Measurements from ENCODE around the gene NLRP7. TPM values are rescaled to one million over a fixed set of nuclear protein-coding genes. Genes with fewer than 3 reads are reported as not detected.
"Not testable (repeated sequence)": the region's sequence is repeated elsewhere in the genome, so short reads cannot be mapped to it uniquely, and the experiment has no call there.

Gene NLRP7
- total RNA-seq, 4 donors from 2014 or later, result not detected

GRCh38 chr19:54959840-54960239, 12.5 kb upstream of the NLRP7 start:
- intact Hi-C loops (cut with DNase I; ENCODE audit: low total_unique reads), result no loop called here
- no peak overlapping the region for H3K4me3 ChIP-seq (ENCODE audit: low read depth, poor library complexity, severe bottlenecking)
- no peak for DNase-seq (ENCODE audit: low spot score in 2 of 2)
- WGBS, 2 donors, result 74 to 76% methylated on average over 8 of the region's 8 CpGs
- TF ChIP-seq POLR2A (IDR thresholded peaks at IDR 0.05) (no peak), CTCF (IDR thresholded peaks at IDR 0.05) (no peak)

GRCh38 chr19:54955376-54955775, 8.0 kb upstream of the NLRP7 start:
- H3K4me3 ChIP-seq (ENCODE audit: low read depth, poor library complexity, severe bottlenecking), result no peak overlapping the region
- intact Hi-C loops (cut with DNase I; ENCODE audit: low total_unique reads), result no loop called here
- 83 to 86% methylated on average over 11 of the region's 11 CpGs for WGBS, 2 donors
- TF ChIP-seq POLR2A (IDR thresholded peaks at IDR 0.05), result no peak
- TF ChIP-seq CTCF (IDR thresholded peaks at IDR 0.05), result no peak
- DNase-seq (ENCODE audit: low spot score in 2 of 2), result no peak

- DNase-seq (ENCODE audit: low spot score in 2 of 2); H3K4me3 ChIP-seq (ENCODE audit: low read depth, poor library complexity, severe bottlenecking); intact Hi-C loops (cut with DNase I; ENCODE audit: low total_unique reads): not testable (repeated sequence)
- WGBS, 2 donors, result 80 to 85% methylated on average over 10 of the region's 10 CpGs
Observed at GRCh38 chr19:54953345-54953713, 6.0 kb upstream of the NLRP7 start.

- 82 to 87% methylated on average over 23 of the region's 23 CpGs for WGBS, 2 donors
- no peak overlapping the region for H3K4me3 ChIP-seq (ENCODE audit: low read depth, poor library complexity, severe bottlenecking)
- no peak for DNase-seq (ENCODE audit: low spot score in 2 of 2)
- TF ChIP-seq POLR2A (IDR thresholded peaks at IDR 0.05) (no peak), CTCF (IDR thresholded peaks at IDR 0.05) (no peak)
- intact Hi-C loops (cut with DNase I; ENCODE audit: low total_unique reads), result no loop called here
Observed at GRCh38 chr19:54952591-54953344, 5.4 kb upstream of the NLRP7 start.

GRCh38 chr19:54950580-54950979, 3.2 kb upstream of the NLRP7 start:
- DNase-seq (ENCODE audit: low spot score in 2 of 2); H3K4me3 ChIP-seq (ENCODE audit: low read depth, poor library complexity, severe bottlenecking); intact Hi-C loops (cut with DNase I; ENCODE audit: low total_unique reads): not testable (repeated sequence)
- WGBS, 2 donors, result 60 to 62% methylated on average over 10 of the region's 10 CpGs

GRCh38 chr19:54949412-54949811, 2.1 kb upstream of the NLRP7 start:
- no peak overlapping the region for H3K4me3 ChIP-seq (ENCODE audit: low read depth, poor library complexity, severe bottlenecking)
- WGBS, 2 donors, result 44 to 52% methylated on average over 2 of the region's 2 CpGs
- no peak for DNase-seq (ENCODE audit: low spot score in 2 of 2)
- intact Hi-C loops (cut with DNase I; ENCODE audit: low total_unique reads), result no loop called here
- TF ChIP-seq POLR2A (IDR thresholded peaks at IDR 0.05), result no peak
- TF ChIP-seq CTCF (IDR thresholded peaks at IDR 0.05), result no peak

- 37 to 42% methylated on average over 11 of the region's 11 CpGs for WGBS, 2 donors
- DNase-seq (ENCODE audit: low spot score in 2 of 2); H3K4me3 ChIP-seq (ENCODE audit: low read depth, poor library complexity, severe bottlenecking); intact Hi-C loops (cut with DNase I; ENCODE audit: low total_unique reads): not testable (repeated sequence)
Observed at GRCh38 chr19:54943772-54944361, 3.5 kb downstream of the NLRP7 start.

- H3K4me3 ChIP-seq (ENCODE audit: low read depth, poor library complexity, severe bottlenecking); intact Hi-C loops (cut with DNase I; ENCODE audit: low total_unique reads); DNase-seq (ENCODE audit: low spot score in 2 of 2): not testable (repeated sequence)
- 67 to 69% methylated on average over 8 to 21 of the region's 28 CpGs for WGBS, 2 donors
Observed at GRCh38 chr19:54939538-54939937, 7.8 kb downstream of the NLRP7 start.

Data from lower leg skin (tissue), 4 donors.